DMS53 treated with DMSO at 0.1 percent for 48 hours (cell line): ENCODE measurements around the gene CDH4.

Experiments used
- DNase-seq: peaks from one replicate; lab custom pipeline; 2025; ENCODE audit not compliant: unreplicated experiment; lab: John Stamatoyannopoulos, UW

Gene CDH4

GRCh38 chr20:61354001-61354390, 101.9 kb downstream of the CDH4 start:
- DNase-seq, result no peak

GRCh38 chr20:61354501-61354900, 102.4 kb downstream of the CDH4 start:
- DNase-seq, result no peak

- DNase-seq, result no peak
These were observed 102.9 kb downstream of the CDH4 start for GRCh38 chr20:61354901-61355495.

GRCh38 chr20:61355585-61355984, 103.5 kb downstream of the CDH4 start:
- DNase-seq, result no peak

- no peak for DNase-seq
These were observed 104.1 kb downstream of the CDH4 start for GRCh38 chr20:61356196-61356595.

- no peak for DNase-seq
These were observed 105.1 kb downstream of the CDH4 start for GRCh38 chr20:61357119-61357518.

- DNase-seq, result no peak
These were observed 107.2 kb downstream of the CDH4 start for GRCh38 chr20:61359254-61359653.

- no peak for DNase-seq
These were observed 108.2 kb downstream of the CDH4 start for GRCh38 chr20:61360296-61360695.

GRCh38 chr20:61360940-61361339, 108.9 kb downstream of the CDH4 start:
- DNase-seq, result no peak

- no peak for DNase-seq
These were observed 109.4 kb downstream of the CDH4 start for GRCh38 chr20:61361501-61361900.

- no peak for DNase-seq
These were observed 112.1 kb downstream of the CDH4 start for GRCh38 chr20:61364147-61364546.

GRCh38 chr20:61366914-61367313, 114.9 kb downstream of the CDH4 start:
- DNase-seq, result no peak

GRCh38 chr20:61369731-61370520, 117.9 kb downstream of the CDH4 start:
- DNase-seq, result no peak

- DNase-seq, result no peak
These were observed 118.8 kb downstream of the CDH4 start for GRCh38 chr20:61370841-61371303.

GRCh38 chr20:61371501-61372136, 119.6 kb downstream of the CDH4 start:
- no peak for DNase-seq

- DNase-seq, result no peak
These were observed 120.3 kb downstream of the CDH4 start for GRCh38 chr20:61372137-61373054.

- DNase-seq, result no peak
These were observed 121.0 kb downstream of the CDH4 start for GRCh38 chr20:61373055-61373399.

GRCh38 chr20:61373956-61374545, 122.0 kb downstream of the CDH4 start:
- no peak for DNase-seq

GRCh38 chr20:61376541-61377240, 124.6 kb downstream of the CDH4 start:
- no peak for DNase-seq

- DNase-seq, result no peak
These were observed 126.8 kb downstream of the CDH4 start for GRCh38 chr20:61378694-61379355.
